ENCODE measurements around the gene ZCCHC8.
"Not testable (repeated sequence)": the region's sequence is repeated elsewhere in the genome, so short reads cannot be mapped to it uniquely, and the experiment has no call there.

Gene ZCCHC8

DNA sequence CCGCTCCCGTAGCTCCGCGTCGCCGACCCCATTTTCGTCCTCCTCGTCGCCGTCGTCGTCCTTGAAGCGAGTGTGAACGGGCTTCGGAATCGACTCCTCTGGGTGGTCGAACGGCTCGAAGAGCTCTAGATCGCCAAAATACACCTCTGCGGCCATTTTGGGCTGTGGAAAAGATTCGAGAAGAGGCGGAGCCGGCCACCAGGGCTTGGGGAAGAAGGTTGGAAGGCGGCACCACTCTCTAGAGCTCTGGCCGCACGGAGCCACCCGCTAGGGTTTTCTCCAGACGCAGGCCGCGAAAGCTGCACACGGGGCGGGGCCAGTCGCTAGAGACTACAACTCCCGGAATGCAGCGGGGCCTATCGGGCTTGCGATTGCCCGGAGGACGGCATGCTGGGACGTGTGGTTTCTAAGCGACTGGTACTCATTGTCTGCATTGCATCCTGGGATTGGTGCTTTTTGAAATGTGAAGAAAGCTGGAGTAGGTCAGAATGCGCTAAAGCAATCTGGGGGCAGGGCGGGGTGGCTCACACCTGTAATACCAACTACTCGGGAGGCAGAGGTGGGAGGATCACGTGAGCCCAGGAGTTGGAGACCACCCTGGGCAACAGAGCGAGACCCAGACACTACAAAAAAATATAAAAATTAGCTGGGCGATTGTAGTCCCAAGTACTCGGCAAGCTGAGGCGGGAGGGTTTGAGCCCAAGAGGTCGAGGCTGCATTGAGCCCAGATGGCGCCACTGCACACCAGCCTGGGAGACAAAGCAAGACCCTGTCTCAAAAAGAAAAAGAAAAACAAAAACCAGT is at the start of gene ZCCHC8:
Gene ZCCHC8 (minus strand): TSS at position 248 of the 804 bp plus-strand sequence. CDS start 92 bp downstream, at position 156.
- DNase-seq (ENCODE audit: low spot score): peak; percentile 96

- DNase-seq (ENCODE audit: low spot score): no peak
Measured at GRCh38 chr12:122547330-122547729, 46.6 kb upstream of the ZCCHC8 start.

DNA sequence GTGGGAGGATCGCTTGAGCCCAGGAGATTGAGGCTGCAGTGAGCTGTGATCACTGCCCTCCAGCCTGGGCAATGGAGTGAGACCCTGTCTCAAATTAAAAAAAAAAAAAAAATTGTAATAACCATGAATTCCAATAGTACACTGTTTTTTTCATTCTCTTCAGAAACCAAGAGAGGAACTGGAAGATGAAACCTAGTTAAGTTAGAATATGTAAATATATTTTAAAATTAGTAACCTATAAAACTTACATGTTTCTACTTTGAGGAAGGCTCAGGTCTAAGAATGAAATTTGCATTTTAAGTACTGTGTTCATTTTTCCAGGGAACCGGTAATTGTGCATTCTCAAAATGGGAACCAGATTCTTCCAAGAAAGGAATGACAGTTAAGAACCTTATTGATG is 45.1 kb upstream of the ZCCHC8 start:
- no peak for DNase-seq (ENCODE audit: low spot score)

- no peak for DNase-seq (ENCODE audit: low spot score)
Measured at GRCh38 chr12:122544537-122544936, 43.8 kb upstream of the ZCCHC8 start.

- no peak for DNase-seq (ENCODE audit: low spot score)
Measured at GRCh38 chr12:122538496-122538895, 37.8 kb upstream of the ZCCHC8 start.

- DNase-seq (ENCODE audit: low spot score): no peak
Measured at GRCh38 chr12:122537021-122537420, 36.3 kb upstream of the ZCCHC8 start.

- no peak for DNase-seq (ENCODE audit: low spot score)
Measured at GRCh38 chr12:122533856-122534255, 33.1 kb upstream of the ZCCHC8 start.

GRCh38 chr12:122528992-122529391 is 28.3 kb upstream of the ZCCHC8 start:
- DNase-seq (ENCODE audit: low spot score): no peak

- DNase-seq (ENCODE audit: low spot score): no peak
Measured at GRCh38 chr12:122528582-122528981, 27.9 kb upstream of the ZCCHC8 start.

GRCh38 chr12:122527478-122527944 is 26.8 kb upstream of the ZCCHC8 start:
- DNase-seq (ENCODE audit: low spot score): peak; percentile 7

GRCh38 chr12:122526683-122527477 is 26.1 kb upstream of the ZCCHC8 start, which contains the start of the genes KNTC1 and RSRC2:
Gene KNTC1, plus strand, starts transcription at chr12:122527249. Its CDS starts 2,815 bp downstream, at chr12:122530064.
Gene RSRC2, minus strand, starts transcription at chr12:122526936. Its CDS starts 83 bp downstream, at chr12:122526853.
- DNase-seq (ENCODE audit: low spot score): peak; percentile 99

DNA sequence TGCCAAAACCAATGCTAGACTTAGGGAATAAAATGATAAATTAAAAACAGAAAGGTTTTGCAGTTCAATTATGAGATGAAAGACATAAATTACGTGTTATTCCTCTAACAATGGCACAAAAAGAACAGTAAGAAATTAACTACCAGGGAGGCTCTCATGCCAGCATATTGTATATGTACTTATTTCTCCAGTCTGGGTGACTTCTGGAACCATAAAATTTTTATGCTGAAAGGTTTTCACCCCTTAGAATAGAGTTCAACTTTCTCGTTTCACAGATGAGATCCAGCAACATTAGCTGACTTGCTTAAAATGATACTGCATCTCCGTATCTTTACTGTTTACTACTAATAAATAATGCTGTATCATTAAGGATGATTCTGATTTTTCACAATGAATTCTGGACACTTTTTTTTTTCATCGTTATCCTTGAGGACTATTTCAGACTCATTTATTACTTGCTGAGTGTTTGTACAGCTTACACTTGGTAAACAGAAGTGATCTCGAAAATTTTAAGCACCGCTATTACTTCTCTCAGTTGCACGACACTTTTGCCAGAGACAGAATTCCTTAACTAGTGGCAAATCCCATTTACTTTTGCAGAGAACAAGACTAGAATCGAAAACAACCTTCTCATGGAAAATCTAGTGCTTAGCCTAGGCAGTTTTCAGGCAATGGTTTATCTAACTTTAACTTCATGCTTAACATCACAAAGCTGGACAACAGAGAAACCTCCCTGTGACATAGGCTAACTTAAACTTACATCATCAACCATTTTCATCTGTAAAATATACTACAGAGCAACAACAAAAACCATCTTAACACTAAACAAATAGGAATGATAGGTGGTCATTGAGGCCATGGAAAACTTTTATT is 23.4 kb upstream of the ZCCHC8 start:
- DNase-seq (ENCODE audit: low spot score): no peak

GRCh38 chr12:122523280-122523679 is 22.5 kb upstream of the ZCCHC8 start:
- DNase-seq (ENCODE audit: low spot score): no peak

GRCh38 chr12:122520676-122521075 is 19.9 kb upstream of the ZCCHC8 start:
- no peak for DNase-seq (ENCODE audit: low spot score)

- no peak for DNase-seq (ENCODE audit: low spot score)
Measured at GRCh38 chr12:122519418-122519817, 18.7 kb upstream of the ZCCHC8 start.

GRCh38 chr12:122518908-122519307 is 18.2 kb upstream of the ZCCHC8 start:
- no peak for DNase-seq (ENCODE audit: low spot score)

GRCh38 chr12:122517877-122518276 is 17.1 kb upstream of the ZCCHC8 start:
- DNase-seq (ENCODE audit: low spot score): no peak

GRCh38 chr12:122516544-122517361 is 16.0 kb upstream of the ZCCHC8 start:
- no peak for DNase-seq (ENCODE audit: low spot score)

DNA sequence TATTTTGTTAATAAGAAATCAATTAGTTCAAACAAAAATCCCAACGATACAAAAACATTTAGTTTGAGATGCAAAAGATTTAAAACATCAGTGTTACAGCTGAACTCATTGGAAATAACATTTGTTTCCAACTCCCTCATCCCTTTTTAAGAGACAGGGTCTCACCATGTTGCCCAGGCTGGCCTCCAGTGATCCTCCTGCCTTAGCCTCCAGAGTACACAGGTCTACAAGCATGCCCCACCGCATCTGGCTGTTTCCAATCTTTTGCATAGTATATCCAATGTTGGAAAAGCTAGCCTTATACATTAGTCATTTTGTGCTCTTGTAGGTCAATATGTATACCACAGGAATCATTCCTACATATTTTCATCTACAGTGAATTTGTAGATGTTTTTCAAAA is 14.5 kb upstream of the ZCCHC8 start:
- DNase-seq (ENCODE audit: low spot score): no peak

- DNase-seq (ENCODE audit: low spot score): no peak
Measured at GRCh38 chr12:122513660-122514059, 12.9 kb upstream of the ZCCHC8 start.

DNA sequence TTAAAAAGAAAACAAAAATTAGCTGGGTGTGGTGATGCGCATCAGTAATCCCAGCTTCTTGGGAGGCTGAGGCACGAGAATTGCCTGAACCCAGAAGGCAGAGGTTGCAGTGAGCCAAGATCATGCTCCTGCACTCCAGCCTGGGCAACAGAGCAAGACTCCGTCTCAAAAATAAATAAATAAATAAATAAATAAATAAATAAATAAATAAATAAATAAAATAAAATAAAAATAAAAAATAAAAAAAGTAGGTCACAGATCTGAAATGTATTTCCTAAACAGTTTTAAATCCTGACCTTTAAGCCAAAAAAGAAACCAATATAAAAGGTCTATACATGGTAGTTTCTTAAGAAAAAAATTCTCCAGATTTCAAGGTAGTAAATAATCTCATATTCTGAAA is 12.3 kb upstream of the ZCCHC8 start:
- not testable (repeated sequence) for DNase-seq (ENCODE audit: low spot score)
